Breast epithelium (tissue), 4 donors: ENCODE data around the gene GGT5. TPM values are rescaled to one million over a fixed set of nuclear protein-coding genes. Genes with fewer than 3 reads are reported as not detected.

Experiments used
- DNase-seq, 2 donors: peaks; one replicate each; pipeline ENCODE4 v3.0.0-alpha.2; 2019; ENCODE audit warnings: low spot score in 2 of 2
- H3K27ac ChIP-seq, 2 donors: fragments of 200-600 bp; sonication (generic) in 1 of 2; one replicate each; pipeline ENCODE4 v1.5.1; 2016 to 2019; ENCODE audit warnings: mild to moderate bottlenecking in 1 of 2
- H3K27me3 ChIP-seq, 2 donors: fragments of 200-600 bp; sonication (generic) in 1 of 2; one replicate each; pipeline versions ENCODE4 v1.5.1 to v1.6.0; 2017 to 2019; ENCODE audit warnings: control low read depth in 1 of 2, mild to moderate bottlenecking in 1 of 2
- H3K36me3 ChIP-seq: fragments of 200-600 bp; one replicate; pipeline ENCODE4 v1.5.1; 2019
- H3K4me1 ChIP-seq, 2 donors: fragments of 200-600 bp; sonication (generic); one replicate each; pipeline ENCODE4 v1.5.1; 2016 to 2019; ENCODE audit warnings: control low read depth in 1 of 2
- H3K4me3 ChIP-seq, 3 donors: fragments of 200-600 bp; sonication (generic); 1 replicate in 2 of 3; 2 replicates in 1 of 3; pipeline ENCODE4 v1.5.1; 2016 to 2019; ENCODE audit warnings: mild to moderate bottlenecking in 3 of 3, moderate library complexity in 2 of 3
- H3K9me3 ChIP-seq, 2 donors: fragments of 200-600 bp; sonication (generic) in 1 of 2; one replicate each; pipeline ENCODE4 v1.5.1; 2016 to 2019; ENCODE audit warnings: control low read depth in 1 of 2
- CTCF ChIP-seq, 3 donors: fragments of 450-650 bp; IDR thresholded peaks; one replicate each; pipeline ENCODE4 v1.5.1; 2016 to 2017; ENCODE audit warnings: antibody characterized with exemption in 3 of 3, mild to moderate bottlenecking in 3 of 3, moderate library complexity in 3 of 3
- POLR2A ChIP-seq: fragments of 450-650 bp; IDR thresholded peaks from one replicate; pipeline ENCODE4 v1.6.1; 2016; ENCODE audit warnings: antibody characterized with exemption, mild to moderate bottlenecking, moderate library complexity
- POLR2AphosphoS5 ChIP-seq, 3 donors: sonication (generic); formaldehyde crosslinking; IDR thresholded peaks; one replicate each; pipeline ENCODE4 v1.6.1; 2017; ENCODE audit warnings: antibody characterized with exemption in 3 of 3
- intact Hi-C: fragments of 100-400 bp; cut with DNase I; formaldehyde crosslinking; loops from one replicate; pipeline ENCODE4 v1.15.1; 2023; ENCODE audit warnings: low total_unique reads
- total RNA-seq, 3 donors: library from RNA; depleted of rRNA; stranded (reverse); fragments of >200 nt; gene quantifications; one replicate each; pipeline ENCODE4 v1.1.0, GENCODE V29; 2016

Gene GGT5
- total RNA-seq, 3 donors from 2014 or later = 27.1 to 114 (median 61.0) TPM

- no peaks in the 10 kb centered on the region for H3K27me3 ChIP-seq
- H3K36me3 ChIP-seq = no peaks in the 10 kb centered on the region
- DNase-seq = no peak
- H3K27ac ChIP-seq = peak overlapping the region; percentile 70 to 80
- intact Hi-C loops = no loop called here
- H3K9me3 ChIP-seq = no peaks in the 10 kb centered on the region
- H3K4me1 ChIP-seq = peaks cover 9 to 25% of the 10 kb centered on the region in 2 donors
- H3K4me3 ChIP-seq = peak overlapping the region in 2 of 3 donors; percentile 35 to 54
- TF ChIP-seq CTCF (IDR thresholded peaks at IDR 0.05) = no peak
- no peak for TF ChIP-seq POLR2A
- TF ChIP-seq POLR2AphosphoS5 (IDR thresholded peaks at IDR 0.05) = no peak
Observed at GRCh38 chr22:24181996-24182899, 62.6 kb downstream of the GGT5 start.

GRCh38 chr22:24181088-24181995 is 63.5 kb downstream of the GGT5 start, which contains the start of gene SUSD2:
Gene SUSD2, plus strand, starts transcription at chr22:24181487. Its CDS starts 33 bp downstream, at chr22:24181520.
- peaks cover 9 to 25% of the 10 kb centered on the region in 2 donors for H3K4me1 ChIP-seq
- H3K27me3 ChIP-seq = no peaks in the 10 kb centered on the region
- DNase-seq = no peak
- TF ChIP-seq POLR2A (no peak), CTCF (IDR thresholded peaks at IDR 0.05) (no peak), POLR2AphosphoS5 (IDR thresholded peaks at IDR 0.05) (no peak)
- no peaks in the 10 kb centered on the region for H3K36me3 ChIP-seq
- peak within 1 kb of the TSS in 2 of 3 donors; percentile 35 to 54 for H3K4me3 ChIP-seq
- intact Hi-C loops = no loop called here
- no peaks in the 10 kb centered on the region for H3K9me3 ChIP-seq
- H3K27ac ChIP-seq = peak within 1 kb of the TSS; percentile 70 to 80

GRCh38 chr22:24180316-24181087 is 64.4 kb downstream of the GGT5 start:
- no peaks in the 10 kb centered on the region for H3K27me3 ChIP-seq
- peak overlapping the region; percentile 70 to 80 for H3K27ac ChIP-seq
- intact Hi-C loops = no loop called here
- TF ChIP-seq POLR2A = no peak
- TF ChIP-seq POLR2AphosphoS5 (IDR thresholded peaks at IDR 0.05) = no peak
- TF ChIP-seq CTCF (IDR thresholded peaks at IDR 0.05) = no peak
- peaks cover 9 to 25% of the 10 kb centered on the region in 2 donors for H3K4me1 ChIP-seq
- H3K4me3 ChIP-seq = no peak overlapping the region
- H3K9me3 ChIP-seq = no peaks in the 10 kb centered on the region
- DNase-seq = no peak
- H3K36me3 ChIP-seq = no peaks in the 10 kb centered on the region

- H3K4me1 ChIP-seq = peaks cover 13 to 30% of the 10 kb centered on the region in 2 donors
- intact Hi-C loops = no loop called here
Observed at GRCh38 chr22:24179478-24180210, 65.2 kb downstream of the GGT5 start.

More at GRCh38 chr22:24179478-24180210, 65.2 kb downstream of the GGT5 start:
- Histone ChIP-seq H3K36me3 (no peaks in the 10 kb centered on the region), H3K9me3 (no peaks in the 10 kb centered on the region), H3K4me3 (no peak overlapping the region), H3K27me3 (no peaks in the 10 kb centered on the region), H3K27ac (peak overlapping the region; percentile 70 to 80)
- TF ChIP-seq CTCF (IDR thresholded peaks at IDR 0.05) (no peak), POLR2AphosphoS5 (IDR thresholded peaks at IDR 0.05) (no peak), POLR2A (no peak)
- no peak for DNase-seq
